Right atrium auricular region (tissue), 2 donors: ENCODE data around the gene INPP5D. TPM values are rescaled to one million over a fixed set of nuclear protein-coding genes. Genes with fewer than 3 reads are reported as not detected.
A peak's percentile ranks its signal among the peaks of the same experiment; 100 is the strongest.
"Not testable (repeated sequence)": the region's sequence is repeated elsewhere in the genome, so short reads cannot be mapped to it uniquely, and the experiment has no call there.

ENCODE experiments used
- DNase-seq: peaks from one replicate; pipeline ENCODE4 v3.0.0-alpha.2; 2019; ENCODE audit warnings: low spot score
- H3K27ac ChIP-seq, 2 donors: fragments of 200-600 bp; sonication (generic); 1 replicate in 1 of 2; 2 replicates in 1 of 2; pipeline ENCODE4 v1.5.1; 2016 to 2019
- H3K27me3 ChIP-seq, 2 donors: fragments of 200-600 bp; sonication (generic); one replicate each; pipeline versions ENCODE4 v1.5.1 to v1.6.0; 2017 to 2019
- H3K36me3 ChIP-seq: fragments of 200-600 bp; sonication (generic); one replicate; pipeline ENCODE4 v1.5.1; 2016
- H3K4me1 ChIP-seq, 2 donors: fragments of 200-600 bp; sonication (generic); one replicate each; pipeline versions ENCODE4 v1.5.1 to v1.6.0; 2017 to 2019
- H3K4me3 ChIP-seq, 2 donors: fragments of 200-600 bp; sonication (generic); 1 replicate in 1 of 2; 2 replicates in 1 of 2; pipeline ENCODE4 v1.5.1; 2017 to 2019; ENCODE audit warnings: mild to moderate bottlenecking in 1 of 2, moderate library complexity in 1 of 2
- H3K9me3 ChIP-seq, 2 donors: fragments of 200-600 bp; sonication (generic); one replicate each; pipeline ENCODE4 v1.5.1; 2019
- CTCF ChIP-seq, 2 donors: fragments of 200-600 bp; sonication (generic); IDR thresholded peaks; one replicate each; pipeline ENCODE4 v1.5.1; 2019; ENCODE audit warnings: antibody characterized with exemption in 2 of 2
- total RNA-seq, 2 donors: library from RNA; depleted of rRNA; stranded (reverse); fragments of >200 nt; gene quantifications; one replicate each; pipeline ENCODE4 v1.1.0, GENCODE V29; 2016

Gene INPP5D
- total RNA-seq, 2 donors from 2014 or later: 2.9 to 7.0 TPM

GRCh38 chr2:233047206-233047605 is 12.9 kb upstream of the INPP5D start:
- Histone ChIP-seq H3K27ac (no peak overlapping the region), H3K9me3 (no peaks in the 10 kb centered on the region), H3K27me3 (no peaks in the 10 kb centered on the region), H3K4me1 (peaks cover 0 to 17% of the 10 kb centered on the region in 2 donors), H3K36me3 (no peaks in the 10 kb centered on the region), H3K4me3 (no peak overlapping the region)
- no peak for TF ChIP-seq CTCF (IDR thresholded peaks at IDR 0.05)
- no peak for DNase-seq

DNA sequence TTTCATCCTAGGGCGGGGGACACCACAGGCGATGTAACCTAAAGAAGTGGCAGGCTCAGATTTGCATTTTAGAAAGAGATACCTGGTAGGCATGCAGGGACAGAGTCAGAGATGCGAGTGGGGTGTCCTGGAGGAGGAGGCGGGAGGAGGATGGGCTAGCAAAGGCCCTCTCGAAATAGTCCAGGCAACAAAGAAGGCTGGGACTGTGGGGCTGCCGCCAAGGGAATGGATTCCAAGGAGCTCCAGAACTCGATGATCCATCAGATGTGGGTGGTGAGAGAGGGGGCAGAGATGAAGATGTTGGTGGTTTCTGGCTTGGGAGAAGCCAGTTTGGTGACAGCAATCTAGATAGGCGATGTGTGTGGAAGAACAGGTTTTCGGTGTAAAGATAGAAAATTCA is 12.5 kb upstream of the INPP5D start:
- Histone ChIP-seq H3K4me3 (no peak overlapping the region), H3K27me3 (no peaks in the 10 kb centered on the region), H3K9me3 (no peaks in the 10 kb centered on the region), H3K27ac (no peak overlapping the region), H3K4me1 (peaks cover 0 to 17% of the 10 kb centered on the region in 2 donors), H3K36me3 (no peaks in the 10 kb centered on the region)
- DNase-seq: no peak
- no peak for TF ChIP-seq CTCF (IDR thresholded peaks at IDR 0.05)

DNA sequence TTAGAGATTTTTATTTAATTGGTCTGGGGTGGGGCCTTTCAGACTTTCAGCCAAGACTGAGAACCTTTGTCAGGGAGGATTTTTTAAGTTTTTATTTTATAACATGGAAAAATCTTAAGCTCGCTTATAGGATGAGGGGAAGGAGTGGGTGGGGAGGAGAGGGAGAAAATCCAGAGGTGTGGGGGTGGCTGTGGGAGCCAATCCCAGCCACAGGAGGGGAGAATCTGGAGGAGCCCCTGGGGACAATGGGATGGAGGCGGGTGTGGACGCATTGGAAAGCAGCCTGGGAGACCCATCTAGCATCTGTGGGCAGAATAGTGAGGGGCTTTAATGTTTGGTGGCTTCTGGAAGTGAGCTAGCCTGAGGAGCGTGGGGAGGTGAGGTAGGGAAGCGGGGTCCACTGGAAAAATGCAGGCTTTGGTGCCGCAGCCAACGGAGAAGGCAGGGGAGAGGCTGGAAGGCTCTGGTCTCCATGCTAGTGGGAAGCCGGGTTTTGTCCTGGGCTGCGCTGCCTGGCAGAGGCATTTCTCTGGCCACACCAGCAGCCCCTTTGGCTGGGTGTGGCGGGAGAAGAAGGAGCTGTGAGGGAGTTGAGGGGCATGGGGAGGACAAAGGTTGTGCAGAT is 11.5 kb upstream of the INPP5D start:
- Histone ChIP-seq H3K4me1 (peaks cover 0 to 17% of the 10 kb centered on the region in 2 donors), H3K4me3 (no peak overlapping the region), H3K27ac (no peak overlapping the region), H3K27me3 (no peaks in the 10 kb centered on the region), H3K9me3 (no peaks in the 10 kb centered on the region), H3K36me3 (no peaks in the 10 kb centered on the region)
- DNase-seq: no peak
- TF ChIP-seq CTCF (IDR thresholded peaks at IDR 0.05): no peak

DNA sequence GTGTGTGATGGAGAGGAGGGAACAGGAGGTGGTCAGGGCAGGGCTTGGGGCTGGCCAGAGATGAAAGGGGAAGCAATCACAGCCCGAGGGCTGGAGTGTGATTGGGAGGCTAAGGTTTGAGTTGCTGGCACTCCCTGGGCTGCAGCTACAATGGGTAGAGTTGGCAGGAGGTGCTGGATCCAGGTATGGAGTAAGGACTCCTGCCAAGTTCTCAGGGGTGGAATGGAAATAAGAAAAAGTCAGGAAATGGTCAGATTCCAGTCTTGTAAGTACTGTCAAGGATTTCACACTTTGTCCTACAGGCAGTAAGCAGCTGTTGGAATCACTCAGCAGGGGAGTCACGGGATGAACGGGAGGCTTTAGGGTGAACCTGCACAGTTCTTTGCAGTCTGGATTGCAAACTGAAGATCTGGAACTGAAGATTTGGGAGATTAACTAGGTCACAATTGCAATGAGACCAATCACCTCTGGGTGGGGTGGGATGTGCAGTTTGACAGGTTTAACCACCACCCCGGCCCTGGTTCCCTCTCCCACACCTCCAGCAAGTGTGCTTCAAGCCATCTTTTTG is 10.9 kb upstream of the INPP5D start:
- no peaks in the 10 kb centered on the region for H3K9me3 ChIP-seq
- H3K27me3 ChIP-seq: no peaks in the 10 kb centered on the region
- no peaks in the 10 kb centered on the region for H3K36me3 ChIP-seq
- TF ChIP-seq CTCF (IDR thresholded peaks at IDR 0.05): no peak
- DNase-seq: no peak
- H3K4me3 ChIP-seq: no peak overlapping the region
- H3K4me1 ChIP-seq: peaks cover 0 to 23% of the 10 kb centered on the region in 2 donors
- H3K27ac ChIP-seq: no peak overlapping the region

DNA sequence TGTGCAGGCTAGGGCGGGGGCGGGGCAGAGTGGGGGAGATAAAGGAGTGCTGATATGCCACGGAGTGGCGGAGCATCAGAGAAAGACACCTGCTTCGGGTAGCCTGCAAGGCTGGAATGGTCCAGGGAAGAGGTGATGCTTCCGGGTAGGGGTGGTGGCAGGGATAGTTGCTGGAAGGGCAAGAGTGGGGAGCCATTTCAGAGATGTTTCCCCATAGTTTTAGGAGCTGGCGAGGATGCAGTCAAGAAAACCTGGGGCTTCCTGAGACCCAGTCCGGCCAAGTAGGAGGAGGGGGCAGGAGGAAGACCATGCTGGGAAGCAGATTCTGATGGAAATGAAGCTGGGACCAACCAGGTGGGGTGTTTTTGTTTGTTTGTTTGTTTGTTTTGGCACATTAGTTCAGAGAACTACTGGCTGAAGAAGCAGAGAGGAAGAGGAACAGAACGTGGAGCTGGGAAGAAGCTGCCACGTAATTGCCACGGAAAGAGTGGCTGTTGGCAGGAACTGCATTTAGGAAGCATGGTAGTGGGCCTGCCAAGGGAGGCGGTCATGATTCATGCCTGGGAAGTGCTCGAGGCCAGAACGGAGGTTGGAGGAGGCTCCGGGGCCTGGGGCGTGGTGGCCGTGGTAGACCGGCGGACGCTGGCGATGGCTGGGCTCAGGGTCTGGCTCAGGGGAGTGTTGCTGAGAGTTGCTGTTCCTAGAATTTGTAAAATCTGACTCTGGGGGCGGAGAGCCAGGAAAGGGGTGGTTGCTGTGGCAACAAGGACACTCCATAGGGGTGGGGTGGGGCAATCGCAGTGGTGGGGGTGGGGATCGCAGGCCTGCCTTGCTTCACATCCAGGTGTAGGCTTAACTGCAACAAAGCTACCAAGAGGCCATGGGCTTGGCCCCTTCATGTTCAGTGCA is 8.6 kb upstream of the INPP5D start:
- TF ChIP-seq CTCF (IDR thresholded peaks at IDR 0.05): no peak
- peak; percentile 80 for DNase-seq
- Histone ChIP-seq H3K4me3 (no peak overlapping the region), H3K9me3 (no peaks in the 10 kb centered on the region), H3K4me1 (peaks cover 0 to 22% of the 10 kb centered on the region in 2 donors), H3K36me3 (no peaks in the 10 kb centered on the region), H3K27me3 (no peaks in the 10 kb centered on the region), H3K27ac (peak overlapping the region; percentile 35)

GRCh38 chr2:233052517-233052916 is 7.6 kb upstream of the INPP5D start:
- H3K27ac ChIP-seq, H3K27me3 ChIP-seq: not testable (repeated sequence)

More at GRCh38 chr2:233052517-233052916, 7.6 kb upstream of the INPP5D start:
- H3K4me3 ChIP-seq, H3K36me3 ChIP-seq, DNase-seq, H3K9me3 ChIP-seq: not testable (repeated sequence)
- peaks cover 0 to 22% of the 10 kb centered on the region in 2 donors for H3K4me1 ChIP-seq
